ENCODE measurements around the gene PCID2. TPM values are rescaled to one million over a fixed set of nuclear protein-coding genes. Genes with fewer than 3 reads are reported as not detected.

PCID2 gene
- total RNA-seq, 1 donor from 2014 or later = 36.0 TPM

DNA sequence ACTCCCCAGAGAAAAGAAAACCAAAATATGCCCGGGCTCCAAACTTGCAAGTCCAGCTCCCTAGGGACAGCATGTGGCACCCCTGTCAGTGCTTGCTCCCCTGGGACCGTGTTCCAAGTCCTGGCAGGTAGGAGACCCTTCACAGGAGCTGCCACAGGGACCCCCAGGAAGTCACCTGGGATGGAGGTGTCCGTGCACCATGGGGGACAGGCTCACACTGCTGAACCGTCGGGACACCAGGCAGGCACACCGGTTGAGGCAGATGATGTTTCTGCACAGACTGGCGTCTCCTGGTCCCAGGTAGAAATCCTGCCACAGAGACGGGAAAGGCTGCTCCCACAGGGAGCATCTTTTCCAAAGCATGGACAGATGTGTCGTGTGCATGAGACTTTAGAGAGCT, 61.7 kb downstream of the PCID2 start:
- no peak overlapping the region for H3K9ac ChIP-seq (ENCODE audit: low read depth in 1 of 3, low read length in 3 of 3)
- H3K36me3 ChIP-seq (ENCODE audit: control insufficient read depth in 3 of 3, insufficient read depth in 3 of 3, low read length in 3 of 3) = no peaks in the 10 kb centered on the region
- no peak overlapping the region for H3K27ac ChIP-seq (ENCODE audit: low read depth, low read length)
- H3K9me3 ChIP-seq (ENCODE audit: control insufficient read depth in 3 of 3, low read length in 3 of 3) = no peaks in the 10 kb centered on the region
- no peaks in the 10 kb centered on the region for H3K4me1 ChIP-seq (ENCODE audit: control insufficient read depth in 3 of 3, insufficient read depth in 3 of 3, low read length in 3 of 3)
- H3K27me3 ChIP-seq (ENCODE audit: control insufficient read depth in 3 of 3, insufficient read depth in 3 of 3, low read length in 3 of 3) = peaks cover 0 to 3% (median 0%) of the 10 kb centered on the region in 3 donors
- no peak overlapping the region for H3K4me3 ChIP-seq (ENCODE audit: low read length in 3 of 3)

DNA sequence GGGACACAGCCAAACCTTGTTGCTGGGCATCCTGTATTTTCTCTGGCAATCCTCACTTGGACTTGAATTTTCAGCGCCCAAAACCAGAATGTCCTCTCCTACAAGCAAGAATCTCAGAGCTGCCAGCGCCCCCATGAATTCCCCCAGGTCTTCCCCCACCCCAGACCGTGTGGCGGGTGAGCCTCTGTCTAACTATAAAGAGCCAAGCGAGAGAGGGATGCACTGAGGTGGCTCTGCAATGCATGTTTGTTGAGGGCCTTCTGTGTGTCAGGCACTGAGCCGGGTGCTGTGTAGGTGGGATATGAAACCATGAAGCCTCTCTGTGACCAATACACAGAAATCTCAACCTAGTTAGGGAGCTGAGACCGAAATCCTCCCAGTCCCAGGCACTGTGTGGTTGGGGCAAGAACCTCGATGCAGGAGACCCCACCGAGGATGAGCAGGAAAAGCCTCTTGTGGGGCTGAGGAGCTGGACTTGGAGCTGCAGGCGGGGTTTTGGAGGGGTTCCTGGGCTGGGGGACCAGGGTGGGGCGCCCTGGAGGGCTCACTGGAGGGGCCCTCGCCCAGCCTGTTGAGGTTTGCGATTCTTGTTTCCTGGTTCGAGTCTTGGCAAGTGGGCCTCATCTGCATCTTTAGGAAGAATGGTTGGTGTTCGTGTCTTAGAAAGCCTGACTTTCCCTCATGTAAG, 62.4 kb downstream of the PCID2 start:
- Histone ChIP-seq H3K9ac (ENCODE audit: low read depth in 1 of 3, low read length in 3 of 3) (no peak overlapping the region), H3K4me3 (ENCODE audit: low read length in 3 of 3) (no peak overlapping the region), H3K36me3 (ENCODE audit: control insufficient read depth in 3 of 3, insufficient read depth in 3 of 3, low read length in 3 of 3) (no peaks in the 10 kb centered on the region), H3K4me1 (ENCODE audit: control insufficient read depth in 3 of 3, insufficient read depth in 3 of 3, low read length in 3 of 3) (no peaks in the 10 kb centered on the region), H3K9me3 (ENCODE audit: control insufficient read depth in 3 of 3, low read length in 3 of 3) (no peaks in the 10 kb centered on the region), H3K27me3 (ENCODE audit: control insufficient read depth in 3 of 3, insufficient read depth in 3 of 3, low read length in 3 of 3) (peaks cover 0 to 3% (median 0%) of the 10 kb centered on the region in 3 donors), H3K27ac (ENCODE audit: low read depth, low read length) (no peak overlapping the region)

DNA sequence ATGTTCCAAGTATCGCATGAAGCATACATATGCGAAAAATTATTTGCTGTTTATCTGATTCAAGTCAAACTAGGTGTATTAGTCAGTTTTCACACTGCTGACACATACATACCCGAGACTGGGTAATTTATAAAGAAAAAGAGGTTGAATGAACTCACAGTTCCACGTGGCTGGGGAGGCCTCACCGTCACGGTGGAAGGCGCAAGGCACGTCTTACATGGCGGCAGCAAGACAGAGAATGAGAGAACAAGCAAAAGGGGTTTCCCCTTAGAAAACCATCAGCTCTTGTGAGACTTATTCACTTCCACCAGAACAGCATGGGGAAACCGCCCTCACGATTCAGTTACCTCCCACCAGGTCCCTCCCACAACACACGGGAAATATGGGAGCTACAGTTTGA, 63.0 kb downstream of the PCID2 start:
- H3K9me3 ChIP-seq (ENCODE audit: control insufficient read depth in 3 of 3, low read length in 3 of 3) = no peaks in the 10 kb centered on the region
- H3K4me1 ChIP-seq (ENCODE audit: control insufficient read depth in 3 of 3, insufficient read depth in 3 of 3, low read length in 3 of 3) = no peaks in the 10 kb centered on the region
- no peak overlapping the region for H3K4me3 ChIP-seq (ENCODE audit: low read length in 3 of 3)
- no peak overlapping the region for H3K9ac ChIP-seq (ENCODE audit: low read depth in 1 of 3, low read length in 3 of 3)
- H3K27me3 ChIP-seq (ENCODE audit: control insufficient read depth in 3 of 3, insufficient read depth in 3 of 3, low read length in 3 of 3) = peaks cover 0 to 3% (median 0%) of the 10 kb centered on the region in 3 donors
- no peaks in the 10 kb centered on the region for H3K36me3 ChIP-seq (ENCODE audit: control insufficient read depth in 3 of 3, insufficient read depth in 3 of 3, low read length in 3 of 3)
- H3K27ac ChIP-seq (ENCODE audit: low read depth, low read length) = no peak overlapping the region

DNA sequence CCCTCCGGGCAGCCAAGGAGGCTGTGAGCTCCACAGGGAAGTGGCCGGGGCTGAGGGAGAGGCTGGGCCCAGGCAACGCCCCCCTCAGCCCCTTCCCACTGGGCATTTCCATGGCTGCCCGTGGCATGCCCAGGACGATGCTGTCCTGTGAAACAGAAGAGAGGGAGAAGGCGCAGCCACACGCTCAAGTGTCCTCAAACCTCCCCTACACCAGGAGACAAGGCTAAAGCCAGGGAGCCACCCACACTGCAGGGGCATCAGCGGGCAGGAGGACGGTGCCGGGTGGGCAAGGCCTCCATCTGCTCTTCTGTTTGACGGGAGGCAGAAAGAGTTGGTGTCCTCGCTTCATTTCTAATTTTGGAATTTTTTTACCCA, 64.2 kb downstream of the PCID2 start:
- Histone ChIP-seq H3K9ac (ENCODE audit: low read depth in 1 of 3, low read length in 3 of 3) (no peak overlapping the region), H3K9me3 (ENCODE audit: control insufficient read depth in 3 of 3, low read length in 3 of 3) (no peaks in the 10 kb centered on the region), H3K36me3 (ENCODE audit: control insufficient read depth in 3 of 3, insufficient read depth in 3 of 3, low read length in 3 of 3) (no peaks in the 10 kb centered on the region), H3K27me3 (ENCODE audit: control insufficient read depth in 3 of 3, insufficient read depth in 3 of 3, low read length in 3 of 3) (peaks cover 0 to 3% (median 0%) of the 10 kb centered on the region in 3 donors), H3K4me3 (ENCODE audit: low read length in 3 of 3) (no peak overlapping the region), H3K27ac (ENCODE audit: low read depth, low read length) (no peak overlapping the region), H3K4me1 (ENCODE audit: control insufficient read depth in 3 of 3, insufficient read depth in 3 of 3, low read length in 3 of 3) (no peaks in the 10 kb centered on the region)

DNA sequence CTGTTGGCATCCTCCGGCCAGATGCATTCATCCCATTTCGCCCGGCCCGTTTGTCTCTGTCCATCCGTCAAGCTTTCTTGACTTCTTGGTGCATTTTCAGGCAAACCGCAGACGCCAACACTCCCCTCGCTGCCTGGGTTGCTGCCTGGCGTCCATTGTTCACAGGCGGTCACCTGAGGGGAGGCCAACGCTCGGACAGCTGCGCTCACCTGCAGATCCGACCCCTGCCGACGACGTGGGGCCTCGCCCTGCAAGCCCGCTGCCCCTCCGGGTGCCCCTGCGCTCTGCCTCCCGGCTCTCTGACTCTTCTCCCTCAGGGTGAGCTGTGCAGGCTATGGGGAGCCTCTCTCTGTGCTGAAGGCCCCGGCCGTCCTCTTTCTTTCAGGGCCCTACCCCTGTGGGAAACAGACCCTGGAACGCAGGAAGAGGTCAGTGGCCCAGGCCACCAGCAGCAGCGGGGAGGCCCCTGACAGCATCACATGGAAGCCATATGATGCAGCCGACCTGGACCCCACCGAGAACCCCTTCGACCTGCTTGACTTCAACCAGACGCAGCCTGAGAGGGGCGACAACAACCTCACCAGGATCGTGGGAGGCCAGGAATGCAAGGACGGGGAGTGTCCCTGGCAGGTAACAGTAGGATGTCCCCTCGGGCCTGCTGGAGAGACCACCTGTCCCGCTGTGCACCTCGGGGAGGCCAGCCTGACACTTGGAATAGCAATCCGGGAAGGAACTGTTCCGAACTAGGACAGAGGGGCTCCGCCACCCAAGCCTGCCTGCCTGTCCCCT, 64.8 kb downstream of the PCID2 start:
- peaks cover 0 to 3% (median 0%) of the 10 kb centered on the region in 3 donors for H3K27me3 ChIP-seq (ENCODE audit: control insufficient read depth in 3 of 3, insufficient read depth in 3 of 3, low read length in 3 of 3)
- no peak overlapping the region for H3K9ac ChIP-seq (ENCODE audit: low read depth in 1 of 3, low read length in 3 of 3)
- H3K27ac ChIP-seq (ENCODE audit: low read depth, low read length) = no peak overlapping the region
- no peaks in the 10 kb centered on the region for H3K36me3 ChIP-seq (ENCODE audit: control insufficient read depth in 3 of 3, insufficient read depth in 3 of 3, low read length in 3 of 3)
- H3K9me3 ChIP-seq (ENCODE audit: control insufficient read depth in 3 of 3, low read length in 3 of 3) = no peaks in the 10 kb centered on the region
- H3K4me1 ChIP-seq (ENCODE audit: control insufficient read depth in 3 of 3, insufficient read depth in 3 of 3, low read length in 3 of 3) = no peaks in the 10 kb centered on the region
- H3K4me3 ChIP-seq (ENCODE audit: low read length in 3 of 3) = no peak overlapping the region

DNA sequence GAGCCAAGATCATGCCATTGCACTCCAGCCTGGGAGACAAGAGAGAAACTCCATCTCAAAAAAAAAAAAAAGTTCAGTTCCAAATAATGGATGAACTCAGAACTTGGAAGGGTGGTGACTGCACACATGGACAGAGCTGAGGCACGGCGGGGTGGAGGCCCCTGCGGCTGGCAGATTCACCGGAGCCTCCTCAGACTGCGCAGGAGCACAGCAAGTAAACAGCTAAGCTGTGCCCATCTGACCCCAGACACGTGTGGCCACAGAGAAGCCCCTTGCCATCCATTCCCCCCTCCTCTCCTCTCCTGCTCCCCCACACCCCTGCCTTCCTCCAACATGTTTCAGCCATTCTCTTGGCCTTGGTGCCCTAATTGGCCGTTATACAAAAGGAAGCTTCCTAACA, 65.6 kb downstream of the PCID2 start:
- Histone ChIP-seq H3K27ac (ENCODE audit: low read depth, low read length) (no peak overlapping the region), H3K36me3 (ENCODE audit: control insufficient read depth in 3 of 3, insufficient read depth in 3 of 3, low read length in 3 of 3) (no peaks in the 10 kb centered on the region), H3K9me3 (ENCODE audit: control insufficient read depth in 3 of 3, low read length in 3 of 3) (no peaks in the 10 kb centered on the region), H3K4me1 (ENCODE audit: control insufficient read depth in 3 of 3, insufficient read depth in 3 of 3, low read length in 3 of 3) (no peaks in the 10 kb centered on the region), H3K9ac (ENCODE audit: low read depth in 1 of 3, low read length in 3 of 3) (no peak overlapping the region), H3K4me3 (ENCODE audit: low read length in 3 of 3) (no peak overlapping the region), H3K27me3 (ENCODE audit: control insufficient read depth in 3 of 3, insufficient read depth in 3 of 3, low read length in 3 of 3) (peaks cover 0 to 3% (median 0%) of the 10 kb centered on the region in 3 donors)

DNA sequence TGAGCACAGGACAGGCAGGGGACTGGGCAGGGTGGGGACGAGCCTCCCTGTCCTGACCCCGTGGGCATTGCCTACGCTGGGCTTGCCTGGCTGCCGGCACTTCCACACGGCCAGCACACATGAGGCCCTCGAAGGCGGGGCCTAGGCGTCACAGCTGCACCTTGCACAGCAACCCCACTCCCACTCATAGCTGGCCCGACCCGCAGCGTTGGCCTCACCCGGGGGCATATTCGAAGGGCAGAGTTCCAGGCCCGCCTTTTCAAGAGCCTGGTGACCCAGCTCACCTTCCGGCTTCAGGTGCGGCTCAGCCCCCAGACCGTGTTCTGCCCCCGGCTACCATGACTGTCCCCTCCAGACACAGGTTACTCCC, 66.9 kb downstream of the PCID2 start:
- Histone ChIP-seq H3K4me3 (ENCODE audit: low read length in 3 of 3) (no peak overlapping the region), H3K27ac (ENCODE audit: low read depth, low read length) (no peak overlapping the region), H3K4me1 (ENCODE audit: control insufficient read depth in 3 of 3, insufficient read depth in 3 of 3, low read length in 3 of 3) (no peaks in the 10 kb centered on the region), H3K9me3 (ENCODE audit: control insufficient read depth in 3 of 3, low read length in 3 of 3) (no peaks in the 10 kb centered on the region), H3K36me3 (ENCODE audit: control insufficient read depth in 3 of 3, insufficient read depth in 3 of 3, low read length in 3 of 3) (no peaks in the 10 kb centered on the region), H3K9ac (ENCODE audit: low read depth in 1 of 3, low read length in 3 of 3) (no peak overlapping the region), H3K27me3 (ENCODE audit: control insufficient read depth in 3 of 3, insufficient read depth in 3 of 3, low read length in 3 of 3) (peaks cover 0 to under 1% (median 0%) of the 10 kb centered on the region in 3 donors)

DNA sequence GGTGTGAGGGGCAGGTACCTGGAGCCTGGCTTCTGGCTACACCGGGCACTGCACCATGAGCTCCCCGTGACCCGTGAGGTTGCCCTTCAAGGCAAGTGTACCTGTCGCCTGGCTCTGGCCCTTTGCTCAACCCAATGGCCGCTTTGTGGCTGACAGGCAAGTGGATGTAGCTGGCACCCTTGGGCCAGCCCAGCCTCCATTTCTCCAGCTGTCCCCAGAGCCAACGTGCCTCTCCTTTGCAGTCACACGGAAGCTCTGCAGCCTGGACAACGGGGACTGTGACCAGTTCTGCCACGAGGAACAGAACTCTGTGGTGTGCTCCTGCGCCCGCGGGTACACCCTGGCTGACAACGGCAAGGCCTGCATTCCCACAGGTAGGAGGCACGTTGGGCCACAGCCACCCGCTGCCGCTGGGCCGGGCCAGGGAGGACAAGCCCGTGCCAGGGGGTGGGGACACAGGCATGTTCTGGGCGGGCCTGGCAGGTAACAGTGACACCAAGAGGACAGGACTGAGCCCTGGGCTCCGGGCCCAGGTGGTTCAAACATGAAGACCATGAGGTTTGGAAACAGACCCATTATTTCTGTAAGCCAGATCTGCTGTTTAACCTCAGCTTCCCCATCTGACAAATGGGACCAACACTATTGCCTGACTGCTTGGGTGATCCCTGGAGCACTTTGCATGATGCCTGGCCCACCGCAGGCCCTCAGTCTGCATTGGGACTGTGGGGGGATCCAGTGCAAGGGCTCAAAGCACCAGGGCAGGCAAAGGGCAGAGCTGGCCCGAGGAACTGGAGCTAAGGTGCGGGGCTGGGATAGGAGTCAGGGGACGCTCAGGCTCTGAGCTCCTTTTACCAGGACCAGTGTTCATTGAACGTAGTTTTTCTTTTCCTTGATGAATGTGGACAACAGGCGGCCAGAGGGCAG, 67.5 kb downstream of the PCID2 start:
- H3K4me1 ChIP-seq (ENCODE audit: control insufficient read depth in 3 of 3, insufficient read depth in 3 of 3, low read length in 3 of 3) = no peaks in the 10 kb centered on the region
- no peak overlapping the region for H3K4me3 ChIP-seq (ENCODE audit: low read length in 3 of 3)
- no peaks in the 10 kb centered on the region for H3K36me3 ChIP-seq (ENCODE audit: control insufficient read depth in 3 of 3, insufficient read depth in 3 of 3, low read length in 3 of 3)
- H3K27me3 ChIP-seq (ENCODE audit: control insufficient read depth in 3 of 3, insufficient read depth in 3 of 3, low read length in 3 of 3) = no peaks in the 10 kb centered on the region
- no peak overlapping the region for H3K9ac ChIP-seq (ENCODE audit: low read depth in 1 of 3, low read length in 3 of 3)
- H3K27ac ChIP-seq (ENCODE audit: low read depth, low read length) = no peak overlapping the region
- H3K9me3 ChIP-seq (ENCODE audit: control insufficient read depth in 3 of 3, low read length in 3 of 3) = no peaks in the 10 kb centered on the region

DNA sequence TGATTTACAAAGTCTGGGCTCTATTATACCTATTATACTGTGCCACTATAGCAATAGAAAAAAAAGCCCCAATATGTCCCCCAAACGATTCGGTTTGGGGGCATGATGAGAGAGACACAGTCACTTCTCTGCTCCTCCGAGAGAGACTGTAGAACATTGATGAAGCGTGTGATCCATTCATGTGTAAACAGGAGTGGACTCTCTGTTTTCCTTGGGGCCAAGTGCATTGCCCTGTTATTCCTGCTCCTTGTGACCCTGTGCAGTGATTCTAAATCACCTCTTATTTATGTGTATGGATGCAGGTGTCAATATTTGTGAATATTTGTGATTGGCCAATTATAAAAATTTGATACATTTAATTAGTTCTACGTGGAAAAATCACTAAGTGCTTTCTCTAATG, 68.9 kb downstream of the PCID2 start:
- H3K27me3 ChIP-seq (ENCODE audit: control insufficient read depth in 3 of 3, insufficient read depth in 3 of 3, low read length in 3 of 3) = no peaks in the 10 kb centered on the region
- H3K36me3 ChIP-seq (ENCODE audit: control insufficient read depth in 3 of 3, insufficient read depth in 3 of 3, low read length in 3 of 3) = no peaks in the 10 kb centered on the region

More for the DNA sequence above, 68.9 kb downstream of the PCID2 start:
- Histone ChIP-seq H3K9me3 (ENCODE audit: control insufficient read depth in 3 of 3, low read length in 3 of 3) (no peaks in the 10 kb centered on the region), H3K4me1 (ENCODE audit: control insufficient read depth in 3 of 3, insufficient read depth in 3 of 3, low read length in 3 of 3) (no peaks in the 10 kb centered on the region), H3K27ac (ENCODE audit: low read depth, low read length) (no peak overlapping the region), H3K4me3 (ENCODE audit: low read length in 3 of 3) (no peak overlapping the region), H3K9ac (ENCODE audit: low read depth in 1 of 3, low read length in 3 of 3) (no peak overlapping the region)

All from skeletal muscle tissue (tissue), 4 donors.